Pancreas (tissue), 10 donors: Measurements from ENCODE around the gene SEC22A. TPM values are rescaled to one million over a fixed set of nuclear protein-coding genes. Genes with fewer than 3 reads are reported as not detected.

Experiments used
- ATAC-seq, 4 donors: fragments of 200-7000 bp; cut with Tn5 transposase; one replicate each; pipeline versions ENCODE4 v1.8.0 to v1.9.1; 2020; ENCODE audit warnings: mild to moderate bottlenecking in 4 of 4, moderate library complexity in 4 of 4
- DNase-seq, 6 donors: peaks; one replicate each; pipeline ENCODE4 v3.0.0-alpha.2; 2020
- FAIRE-seq: peaks from 2 replicates; lab custom pipeline; 2012; peaks lifted over from hg19 to GRCh38; lab: Jason Lieb, UNC
- H3K27ac ChIP-seq, 4 donors: fragments of 200-600 bp; sonication (generic); 1 replicate in 3 of 4; 2 replicates in 1 of 4; pipeline versions ENCODE4 v1.5.0 to v1.8.0; 2020
- H3K27me3 ChIP-seq, 4 donors: fragments of 200-600 bp; one replicate each; pipeline ENCODE4 v1.8.0; 2021
- H3K36me3 ChIP-seq, 3 donors: fragments of 200-600 bp; sonication (generic) in 1 of 3; one replicate each; pipeline versions ENCODE4 v1.5.0 to v1.8.0; 2020 to 2021
- H3K4me1 ChIP-seq, 3 donors: fragments of 200-600 bp; one replicate each; pipeline ENCODE4 v1.8.0; 2021
- H3K4me3 ChIP-seq, 4 donors: fragments of 200-600 bp; sonication (generic) in 2 of 4; one replicate each; pipeline versions ENCODE4 v1.5.0 to v1.8.0; 2020 to 2021
- H3K9me3 ChIP-seq, 4 donors: fragments of 200-600 bp; one replicate each; pipeline ENCODE4 v1.8.0; 2021
- CTCF ChIP-seq, 4 donors: fragments of 200-600 bp; sonication (generic) in 3 of 4; IDR thresholded peaks; one replicate each; pipeline versions ENCODE4 v1.5.0 to v1.8.0; 2021; ENCODE audit warnings: antibody characterized with exemption in 4 of 4
- WGBS, 2 donors: extraction: QIAGEN DNeasy Blood & Tissue Kit; methylation state at CpG; one replicate each; pipeline ENCODE4 v1.1.7; 2013; 5-methylcytosine and 5-hydroxymethylcytosine counted together
- intact Hi-C, 3 donors: fragments of 100-400 bp; cut with DNase I; formaldehyde crosslinking; loops; one replicate each; pipeline versions ENCODE4 v1.11.1 to v1.14.2; 2022
- polyA plus RNA-seq, 2 donors: library from polyadenylated mRNA; stranded (reverse); fragments of 200-250 nt; gene quantifications; one replicate each; pipeline ENCODE4 v1.2.3, GENCODE V29; 2013
- total RNA-seq, 6 donors: library from RNA; stranded (reverse); fragmentation: NEBNext Ultra II Directional in 4 of 6; extraction: Animal tissue kit (Norgen Biotek cat#: 25700) in 4 of 6; gene quantifications; one replicate each; pipeline versions ENCODE4 v1.2.1 to v1.2.4, GENCODE V29; 2021 to 2023
- donor health status: healthy with polysubstance abuse.
- donor health status: DM: no; HTN: no; CAD: no; lungs with moderate emphysema.
- donor health status: DM: no; HTN: no; CAD: no.
- donor health status: control.
- donor health status: control.
- donor health status: Bipolar disorder and iron deficiency.
- donor health status: DM: yes; HTN: yes; CAD: no.
- donor health status: DM: no; HTN: no; CAD: no.
- donor health status: DM: no; HTN: no; CAD: no.
- donor health status: DM: yes; HTN: yes; CAD: no.

Gene SEC22A
- total and polyA plus RNA-seq, 8 donors, result 3.3 to 12.5 (median 7.2) TPM

- FAIRE-seq (no peak), ATAC-seq (no peak), DNase-seq (peak in 1 of 6 donors; percentile 45)
- Histone ChIP-seq H3K9me3 (no peaks in the 10 kb centered on the region), H3K27ac (no peak overlapping the region), H3K4me3 (no peak overlapping the region), H3K36me3 (peaks cover 0 to 8% (median 0%) of the 10 kb centered on the region in 3 donors), H3K27me3 (no peaks in the 10 kb centered on the region), H3K4me1 (no peaks in the 10 kb centered on the region)
- no peak for TF ChIP-seq CTCF (IDR thresholded peaks at IDR 0.05)
- WGBS, 2 donors, result 88 to 93% methylated on average over 20 of the region's 20 CpGs
- intact Hi-C loops, result no loop called here
These were observed 87.8 kb downstream of the SEC22A start for GRCh38 chr3:123289391-123290106.

GRCh38 chr3:123290107-123290930, 88.6 kb downstream of the SEC22A start:
- no peaks in the 10 kb centered on the region for H3K9me3 ChIP-seq
- no peaks in the 10 kb centered on the region for H3K4me1 ChIP-seq
- peaks cover 0 to 8% (median 0%) of the 10 kb centered on the region in 3 donors for H3K36me3 ChIP-seq
- TF ChIP-seq CTCF (IDR thresholded peaks at IDR 0.05), result no peak
- DNase-seq (peak in 2 of 6 donors; percentile 9 to 35), FAIRE-seq (no peak), ATAC-seq (no peak)
- no peak overlapping the region for H3K4me3 ChIP-seq
- 75 to 84% methylated on average over 13 of the region's 13 CpGs for WGBS, 2 donors
- no peaks in the 10 kb centered on the region for H3K27me3 ChIP-seq
- intact Hi-C loops, result no loop called here
- no peak overlapping the region for H3K27ac ChIP-seq

GRCh38 chr3:123290962-123291361, 89.2 kb downstream of the SEC22A start:
- no peak overlapping the region for H3K27ac ChIP-seq
- H3K4me3 ChIP-seq, result no peak overlapping the region
- H3K9me3 ChIP-seq, result no peaks in the 10 kb centered on the region
- DNase-seq, result peak in 2 of 6 donors; percentile 11 to 45
- 86 to 90% methylated on average over 23 of the region's 23 CpGs for WGBS, 2 donors
- no peak for TF ChIP-seq CTCF (IDR thresholded peaks at IDR 0.05)
- intact Hi-C loops, result no loop called here
- H3K36me3 ChIP-seq, result peaks cover 0 to 8% (median 0%) of the 10 kb centered on the region in 3 donors
- H3K4me1 ChIP-seq, result no peaks in the 10 kb centered on the region
- FAIRE-seq, result no peak
- ATAC-seq, result no peak
- no peaks in the 10 kb centered on the region for H3K27me3 ChIP-seq

GRCh38 chr3:123291404-123291803, 89.7 kb downstream of the SEC22A start:
- no peak for ATAC-seq
- Histone ChIP-seq H3K27ac (no peak overlapping the region), H3K4me1 (no peaks in the 10 kb centered on the region), H3K36me3 (peaks cover 0 to 8% (median 0%) of the 10 kb centered on the region in 3 donors), H3K9me3 (no peaks in the 10 kb centered on the region), H3K4me3 (no peak overlapping the region), H3K27me3 (no peaks in the 10 kb centered on the region)
- TF ChIP-seq CTCF (IDR thresholded peaks at IDR 0.05), result no peak
- intact Hi-C loops, result no loop called here
- DNase-seq, result no peak
- no peak for FAIRE-seq
- 62 to 81% methylated on average over 7 of the region's 7 CpGs for WGBS, 2 donors
